AG09309 (cell line): Measurements from ENCODE around the gene PKMYT1.

Source experiments
- DNase-seq: peaks from one replicate; pipeline ENCODE4 v3.0.0-alpha.2; 2010; ENCODE audit warnings: low read depth
- H3K4me3 ChIP-seq: 2 replicates; pipeline ENCODE4 v1.5.1; 2011; ENCODE audit warnings: mild to moderate bottlenecking, low read depth, low read length, moderate library complexity; ENCODE audit not compliant: control insufficient read depth
- CTCF ChIP-seq: IDR thresholded peaks from 2 replicates; pipeline ENCODE4 v1.5.1; 2011; ENCODE audit warnings: mild to moderate bottlenecking, low read depth, low read length, inconsistent platforms; ENCODE audit not compliant: insufficient read depth, control insufficient read depth; ENCODE audit errors: missing control alignments

Gene PKMYT1

DNA sequence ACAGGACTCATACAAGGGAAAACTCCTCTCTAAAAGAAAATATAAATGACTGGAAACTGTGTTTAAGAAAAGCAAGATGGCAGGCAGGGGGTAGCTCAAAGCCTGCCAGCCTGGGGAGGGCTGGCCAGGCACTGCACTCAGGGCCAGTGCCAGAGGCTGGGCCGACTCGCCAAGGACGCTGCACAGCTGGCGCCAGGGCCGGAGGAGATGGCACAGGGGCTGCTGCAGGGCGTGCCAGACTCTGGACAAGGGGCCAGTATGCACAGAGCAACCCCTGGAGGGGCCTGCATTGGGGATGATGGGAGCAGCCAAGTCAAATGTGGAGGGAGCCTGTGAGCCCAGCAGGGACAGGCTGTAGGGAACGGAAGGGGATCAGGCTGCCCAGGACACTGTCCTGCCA, 4.0 kb downstream of the PKMYT1 start:
- TF ChIP-seq CTCF = no peak
- no peak for DNase-seq
- no peak overlapping the region for H3K4me3 ChIP-seq

DNA sequence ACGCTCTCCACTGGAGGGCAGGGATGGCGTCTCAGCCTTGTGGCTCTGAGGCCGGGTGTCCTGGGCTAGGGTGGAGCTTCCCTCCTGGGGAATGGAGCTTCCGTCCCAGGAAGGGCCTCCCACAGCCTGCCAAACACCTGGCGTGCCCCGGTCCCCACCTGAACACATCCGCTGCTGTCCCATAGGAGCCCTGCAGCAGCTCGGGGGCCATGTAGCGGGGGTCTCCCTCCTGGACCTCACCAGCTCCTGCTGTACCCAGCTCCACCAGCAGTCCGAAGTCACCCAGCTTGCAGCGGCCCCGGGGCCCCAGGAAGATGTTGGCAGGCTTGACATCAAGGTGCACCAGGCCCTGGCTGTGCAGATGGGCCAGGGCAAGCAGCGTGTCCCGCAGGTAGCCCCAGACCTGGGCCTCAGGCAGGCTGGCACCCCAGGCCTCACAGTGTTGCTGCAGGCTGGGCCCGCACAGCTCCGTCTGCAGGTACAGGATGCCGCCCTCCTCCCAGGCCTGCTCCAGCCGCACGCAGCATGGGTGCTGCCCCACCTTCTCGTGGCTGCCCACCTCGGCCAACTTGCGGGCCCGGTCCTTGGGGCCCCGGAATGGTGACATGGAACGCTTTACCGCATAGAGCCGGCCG, 5.0 kb downstream of the PKMYT1 start:
- no peak for DNase-seq
- no peak for TF ChIP-seq CTCF

DNA sequence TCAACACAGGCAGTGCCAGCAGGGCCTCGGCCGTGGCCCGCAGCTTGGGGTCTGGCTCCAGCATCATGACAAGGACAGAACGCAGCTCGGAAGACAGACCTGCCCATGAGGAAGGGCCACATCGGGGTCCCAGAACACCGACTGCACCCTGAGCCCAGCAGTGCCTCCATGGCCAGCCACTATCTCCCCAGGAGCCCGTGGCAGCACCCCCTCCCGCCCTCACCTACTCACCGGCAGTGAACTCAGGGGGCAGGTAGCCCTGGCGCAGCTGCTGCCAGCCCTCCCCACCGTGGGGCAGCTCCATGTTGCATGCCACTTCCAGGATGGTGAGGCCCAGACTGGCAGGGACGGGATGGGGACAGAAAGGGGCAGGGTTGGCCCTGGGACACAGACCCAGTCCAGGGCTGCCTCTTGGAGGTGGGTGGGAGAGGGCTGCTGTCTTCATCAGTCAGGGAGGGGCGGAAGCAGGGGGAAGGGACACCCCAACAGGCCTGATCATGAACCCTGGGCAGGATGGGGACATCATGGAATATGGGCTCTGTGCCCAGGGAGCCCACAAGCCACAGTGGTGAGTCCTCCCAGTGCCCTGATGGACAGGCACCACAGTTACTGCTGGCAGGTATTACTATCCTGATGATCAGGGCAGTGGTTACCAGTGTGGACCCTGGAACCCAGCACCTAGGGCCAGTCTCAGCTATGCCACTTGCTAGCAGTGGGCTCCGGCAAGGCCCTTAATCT, 5.8 kb downstream of the PKMYT1 start:
- no peak for TF ChIP-seq CTCF
- H3K4me3 ChIP-seq = no peak overlapping the region
- no peak for DNase-seq

More for the DNA sequence above, 5.0 kb downstream of the PKMYT1 start:
- H3K4me3 ChIP-seq = no peak overlapping the region

- TF ChIP-seq CTCF = no peak
- DNase-seq = no peak
- H3K4me3 ChIP-seq = no peak overlapping the region
Measured at GRCh38 chr16:2973605-2974318, 6.5 kb downstream of the PKMYT1 start.

DNA sequence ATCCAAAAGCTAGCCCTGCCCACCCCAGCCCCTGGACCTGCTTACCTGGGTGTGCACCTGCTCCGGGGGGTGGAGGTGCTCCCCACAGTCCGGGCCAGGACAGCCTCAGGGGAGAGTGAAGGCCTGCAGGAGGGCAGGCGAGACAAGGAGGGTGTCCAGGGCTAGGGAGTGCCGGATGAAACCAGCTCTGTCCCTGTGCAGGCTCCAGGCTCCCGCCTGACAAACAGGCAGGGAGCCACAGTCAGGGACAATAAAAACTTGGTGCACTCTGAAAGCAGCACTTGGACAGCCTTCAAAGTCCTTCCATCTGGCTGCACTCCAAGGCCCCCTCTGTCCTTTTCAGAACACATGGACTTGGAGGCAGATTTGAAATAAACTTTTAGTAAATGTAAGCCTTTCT, 7.2 kb downstream of the PKMYT1 start:
- no peak for TF ChIP-seq CTCF
- H3K4me3 ChIP-seq = no peak overlapping the region
- no peak for DNase-seq

DNA sequence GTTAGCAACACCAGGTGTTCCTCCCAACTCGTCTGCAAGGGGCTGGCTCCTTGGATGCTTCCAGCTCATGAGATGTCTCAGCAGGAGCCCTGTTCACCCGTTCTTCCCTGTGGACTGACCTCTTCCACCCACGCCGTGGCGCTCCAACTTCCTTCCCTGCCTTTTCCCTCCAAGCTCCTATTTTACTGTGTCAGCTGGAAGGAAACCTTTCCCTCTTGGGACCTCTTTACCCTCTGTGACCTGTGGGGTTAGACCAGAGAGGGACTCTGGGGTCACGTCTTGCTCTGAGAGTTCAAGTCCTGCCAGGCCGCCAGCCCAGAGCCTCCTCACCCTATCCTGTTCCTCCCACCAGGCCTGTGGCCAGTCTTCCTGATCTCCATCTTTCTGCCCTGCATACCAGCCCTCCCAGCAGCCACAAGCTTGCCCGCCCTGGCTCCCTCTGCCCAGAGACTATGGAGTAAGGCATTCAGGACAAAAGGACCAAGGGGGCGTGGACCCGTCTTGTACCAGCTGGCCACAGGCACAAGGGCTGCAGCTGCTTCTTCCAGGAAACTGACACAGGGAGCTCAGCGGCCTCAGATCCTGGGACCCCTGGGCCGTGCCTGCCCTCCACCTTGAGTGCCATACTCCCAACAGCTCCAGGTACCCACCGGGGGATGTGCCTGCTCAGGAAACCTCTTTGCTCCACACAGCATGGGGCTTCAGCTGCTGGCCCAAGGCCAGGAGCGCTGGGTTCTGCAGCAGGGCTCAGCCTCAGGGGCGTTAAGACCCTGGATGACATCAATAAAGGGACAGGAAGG, 8.1 kb downstream of the PKMYT1 start:
- no peak overlapping the region for H3K4me3 ChIP-seq
- no peak for TF ChIP-seq CTCF
- DNase-seq = no peak
